GM23248 (cell line): ENCODE measurements around the gene IAPP.
"Not testable (repeated sequence)": the region's sequence is repeated elsewhere in the genome, so short reads cannot be mapped to it uniquely, and the experiment has no call there.

ENCODE experiments used
- EZH2 ChIP-seq: fragments of 200-600 bp; sonication (generic); IDR thresholded peaks from 2 replicates; pipeline ENCODE4 v1.6.1; 2018; ENCODE audit warnings: antibody characterized with exemption, mild to moderate bottlenecking; ENCODE audit not compliant: insufficient read depth, poor library complexity, severe bottlenecking
- EZH2phosphoT487 ChIP-seq: fragments of 200-600 bp; sonication (generic); IDR thresholded peaks from 2 replicates; pipeline ENCODE4 v1.6.1; 2018; ENCODE audit warnings: antibody characterized with exemption, moderate library complexity, mild to moderate bottlenecking, low read depth; ENCODE audit not compliant: insufficient read depth

- not testable (repeated sequence) for TF ChIP-seq EZH2phosphoT487, EZH2
Observed at GRCh38 chr12:21381320-21381719, 8.6 kb downstream of the IAPP start.
